ENCODE measurements around the gene CLDN11. TPM values are rescaled to one million over a fixed set of nuclear protein-coding genes. Genes with fewer than 3 reads are reported as not detected.

Gene CLDN11
- total and polyA plus RNA-seq, 2 donors (not counting 1 experiment from before 2014, with no cell fraction given): 131 to 316 TPM

DNA sequence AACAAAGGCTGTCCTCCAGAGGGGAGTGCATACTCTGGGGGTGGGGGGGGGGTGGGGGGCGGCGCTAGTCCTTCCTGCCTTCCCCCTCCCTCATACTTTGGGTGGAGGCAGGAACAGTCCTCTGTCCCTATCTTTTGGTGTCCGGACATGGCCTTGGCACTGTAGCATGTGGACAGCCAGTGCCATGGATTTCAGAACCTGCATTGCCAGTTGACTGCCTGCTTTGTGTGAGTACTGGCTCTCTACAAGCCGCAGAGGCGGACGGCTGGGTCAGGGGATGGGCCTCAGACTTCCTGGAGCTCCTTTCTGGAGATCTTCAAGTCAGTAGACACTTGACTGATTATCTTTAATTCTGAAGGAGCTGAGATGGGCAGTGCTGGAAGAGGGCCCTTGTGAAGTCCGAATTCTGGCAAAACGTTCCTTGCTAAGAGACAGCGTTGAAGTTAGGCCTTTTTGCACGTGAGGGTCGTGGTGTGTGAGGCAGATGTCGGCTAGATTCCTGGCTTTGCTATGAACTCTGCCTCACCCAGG is 2.5 kb downstream of the CLDN11 start:
- Histone ChIP-seq H3K27me3 (ENCODE audit: control insufficient read depth, insufficient read depth, low read length) (no peaks in the 10 kb centered on the region), H3K36me3 (ENCODE audit: control insufficient read depth, insufficient read depth, low read length) (peaks cover 14% of the 10 kb centered on the region), H3K4me3 (replicated peaks in 1 of 4; ENCODE audit: control extremely low read depth in 1 of 4, insufficient read depth in 1 of 4, low read depth in 3 of 4, low read length in 4 of 4) (peak overlapping the region; percentile 54 to 79 (median 78)), H3K9ac (ENCODE audit: insufficient read depth, low read length) (peak overlapping the region; percentile 39), H4K20me1 (ENCODE audit: control insufficient read depth, extremely low read depth, insufficient read depth, low read length) (no peaks in the 10 kb centered on the region), H3K79me2 (ENCODE audit: control insufficient read depth, insufficient read depth, low read length) (peaks cover 77% of the 10 kb centered on the region), H3K4me2 (ENCODE audit: extremely low read depth, insufficient read depth, low read length) (peak overlapping the region; percentile 94), H3K9me3 (ENCODE audit: control insufficient read depth, insufficient read depth, low read depth, low read length) (no peaks in the 10 kb centered on the region), H3K4me1 (ENCODE audit: control insufficient read depth, extremely low read depth, insufficient read depth, low read length) (peaks cover 2% of the 10 kb centered on the region), H2AFZ (ENCODE audit: low read length) (peak overlapping the region; percentile 37), H3K27ac (ENCODE audit: insufficient read depth, low read length) (peak overlapping the region; percentile 49)
- TF ChIP-seq EZH2 (IDR thresholded peaks at IDR 0.05; ENCODE audit: low read length, missing control alignments): no peak
- TF ChIP-seq, protein P1, sequence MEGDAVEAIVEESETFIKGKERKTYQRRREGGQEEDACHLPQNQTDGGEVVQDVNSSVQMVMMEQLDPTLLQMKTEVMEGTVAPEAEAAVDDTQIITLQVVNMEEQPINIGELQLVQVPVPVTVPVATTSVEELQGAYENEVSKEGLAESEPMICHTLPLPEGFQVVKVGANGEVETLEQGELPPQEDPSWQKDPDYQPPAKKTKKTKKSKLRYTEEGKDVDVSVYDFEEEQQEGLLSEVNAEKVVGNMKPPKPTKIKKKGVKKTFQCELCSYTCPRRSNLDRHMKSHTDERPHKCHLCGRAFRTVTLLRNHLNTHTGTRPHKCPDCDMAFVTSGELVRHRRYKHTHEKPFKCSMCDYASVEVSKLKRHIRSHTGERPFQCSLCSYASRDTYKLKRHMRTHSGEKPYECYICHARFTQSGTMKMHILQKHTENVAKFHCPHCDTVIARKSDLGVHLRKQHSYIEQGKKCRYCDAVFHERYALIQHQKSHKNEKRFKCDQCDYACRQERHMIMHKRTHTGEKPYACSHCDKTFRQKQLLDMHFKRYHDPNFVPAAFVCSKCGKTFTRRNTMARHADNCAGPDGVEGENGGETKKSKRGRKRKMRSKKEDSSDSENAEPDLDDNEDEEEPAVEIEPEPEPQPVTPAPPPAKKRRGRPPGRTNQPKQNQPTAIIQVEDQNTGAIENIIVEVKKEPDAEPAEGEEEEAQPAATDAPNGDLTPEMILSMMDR (conservative IDR thresholded peaks at IDR 0.05 in 1 of 2, IDR thresholded peaks at IDR 0.05 in 1 of 2; ENCODE audit: low read depth in 1 of 2, low read length in 2 of 2): no peak
- peak; percentile 50 for DNase-seq (ENCODE audit: low read depth in 2 of 2)

DNA sequence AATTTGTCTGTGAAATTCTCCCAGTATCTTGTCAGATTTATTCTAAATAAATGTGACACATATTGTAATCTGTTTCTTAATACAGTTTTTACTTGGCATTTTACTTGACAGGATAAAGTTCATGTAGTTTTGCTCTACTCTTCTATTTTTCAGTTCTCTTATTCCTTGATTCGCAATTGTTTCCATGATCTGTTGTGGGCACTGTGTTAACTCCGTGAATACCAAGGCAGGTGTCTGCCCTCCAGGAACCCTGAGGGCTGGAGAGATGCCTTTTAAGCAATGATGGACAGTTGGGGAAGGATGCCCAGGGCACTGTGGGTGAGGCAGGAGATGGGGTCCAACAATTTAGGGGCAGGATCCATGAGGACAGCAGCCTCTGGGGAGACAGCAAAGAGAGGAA is 3.1 kb downstream of the CLDN11 start:
- no peak for DNase-seq (ENCODE audit: low read depth in 2 of 2)
- Histone ChIP-seq H4K20me1 (ENCODE audit: control insufficient read depth, extremely low read depth, insufficient read depth, low read length) (no peaks in the 10 kb centered on the region), H3K79me2 (ENCODE audit: control insufficient read depth, insufficient read depth, low read length) (peaks cover 82% of the 10 kb centered on the region), H3K27ac (ENCODE audit: insufficient read depth, low read length) (no peak overlapping the region), H3K4me2 (ENCODE audit: extremely low read depth, insufficient read depth, low read length) (peak overlapping the region; percentile 94), H3K36me3 (ENCODE audit: control insufficient read depth, insufficient read depth, low read length) (peaks cover 15% of the 10 kb centered on the region), H3K4me1 (ENCODE audit: control insufficient read depth, extremely low read depth, insufficient read depth, low read length) (peaks cover 5% of the 10 kb centered on the region), H2AFZ (ENCODE audit: low read length) (no peak overlapping the region), H3K9me3 (ENCODE audit: control insufficient read depth, insufficient read depth, low read depth, low read length) (no peaks in the 10 kb centered on the region), H3K4me3 (replicated peaks in 1 of 4; ENCODE audit: control extremely low read depth in 1 of 4, insufficient read depth in 1 of 4, low read depth in 3 of 4, low read length in 4 of 4) (peak overlapping the region; percentile 54 to 79 (median 78)), H3K27me3 (ENCODE audit: control insufficient read depth, insufficient read depth, low read length) (no peaks in the 10 kb centered on the region), H3K9ac (ENCODE audit: insufficient read depth, low read length) (no peak overlapping the region)
- TF ChIP-seq EZH2 (IDR thresholded peaks at IDR 0.05; ENCODE audit: low read length, missing control alignments): no peak
- TF ChIP-seq, protein P1 (conservative IDR thresholded peaks at IDR 0.05 in 1 of 2, IDR thresholded peaks at IDR 0.05 in 1 of 2; ENCODE audit: low read depth in 1 of 2, low read length in 2 of 2): no peak

DNA sequence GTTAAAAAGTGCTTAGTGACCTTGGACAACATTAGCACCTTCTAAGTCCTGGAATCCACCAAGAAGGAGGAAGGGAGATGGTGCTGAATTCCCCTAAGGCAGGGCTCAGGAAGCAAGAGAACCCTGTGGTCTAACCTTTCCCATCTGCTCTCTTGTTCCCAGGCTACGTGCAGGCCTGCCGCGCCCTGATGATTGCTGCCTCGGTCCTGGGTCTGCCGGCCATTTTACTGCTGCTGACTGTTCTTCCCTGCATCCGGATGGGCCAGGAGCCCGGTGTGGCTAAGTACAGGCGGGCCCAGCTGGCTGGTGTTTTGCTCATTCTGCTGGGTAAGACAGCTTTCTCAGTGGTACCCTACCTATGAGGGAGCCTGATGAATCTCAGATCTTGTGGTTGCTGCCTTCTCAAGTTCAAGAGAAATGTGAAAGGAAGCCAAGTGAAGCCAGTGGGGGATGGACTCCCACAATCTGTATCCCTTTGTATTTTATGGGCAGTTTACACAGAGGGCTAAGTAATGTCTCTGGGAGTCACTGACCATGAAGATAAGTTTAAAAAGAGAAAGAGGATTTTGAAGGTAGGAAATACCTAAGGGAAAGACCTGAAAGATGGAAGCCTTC is 4.4 kb downstream of the CLDN11 start:
- peaks cover 5% of the 10 kb centered on the region for H3K4me1 ChIP-seq (ENCODE audit: control insufficient read depth, extremely low read depth, insufficient read depth, low read length)
- H3K9me3 ChIP-seq (ENCODE audit: control insufficient read depth, insufficient read depth, low read depth, low read length): no peaks in the 10 kb centered on the region
- H3K79me2 ChIP-seq (ENCODE audit: control insufficient read depth, insufficient read depth, low read length): peaks cover 89% of the 10 kb centered on the region
- peak in 1 of 2 donors; percentile 35 for DNase-seq (ENCODE audit: low read depth in 2 of 2)
- no peak for TF ChIP-seq EZH2 (IDR thresholded peaks at IDR 0.05; ENCODE audit: low read length, missing control alignments)
- TF ChIP-seq, protein P1 (conservative IDR thresholded peaks at IDR 0.05 in 1 of 2, IDR thresholded peaks at IDR 0.05 in 1 of 2; ENCODE audit: low read depth in 1 of 2, low read length in 2 of 2): no peak
- H2AFZ ChIP-seq (ENCODE audit: low read length): no peak overlapping the region
- no peak overlapping the region for H3K9ac ChIP-seq (ENCODE audit: insufficient read depth, low read length)
- H3K27ac ChIP-seq (ENCODE audit: insufficient read depth, low read length): no peak overlapping the region
- H3K36me3 ChIP-seq (ENCODE audit: control insufficient read depth, insufficient read depth, low read length): peaks cover 15% of the 10 kb centered on the region
- H3K4me2 ChIP-seq (ENCODE audit: extremely low read depth, insufficient read depth, low read length): peak overlapping the region; percentile 3
- H4K20me1 ChIP-seq (ENCODE audit: control insufficient read depth, extremely low read depth, insufficient read depth, low read length): no peaks in the 10 kb centered on the region
- no peaks in the 10 kb centered on the region for H3K27me3 ChIP-seq (ENCODE audit: control insufficient read depth, insufficient read depth, low read length)
- H3K4me3 ChIP-seq (replicated peaks in 1 of 4; ENCODE audit: control extremely low read depth in 1 of 4, insufficient read depth in 1 of 4, low read depth in 3 of 4, low read length in 4 of 4): peak overlapping the region in 1 of 4 experiments; percentile 17

Data from fibroblast of lung (primary cell).